HEK293 (cell line): Measurements from ENCODE around the gene PDZD8.
A peak's percentile ranks its signal among the peaks of the same experiment; 100 is the strongest.

Experiments used
- CTCF ChIA-PET: fragments of 350-600 bp; formaldehyde crosslinking; extraction: SDS; loops from one replicate; lab custom pipeline; 2021; ENCODE audit warnings: antibody characterized with exemption; lab: Yijun Ruan, JAX
- POLR2A ChIA-PET: fragments of 300-600 bp; formaldehyde crosslinking; extraction: SDS; loops from one replicate; lab custom pipeline; 2020; ENCODE audit warnings: antibody characterized with exemption, inconsistent platforms; lab: Yijun Ruan, JAX
- H3K27ac ChIP-seq: fragments of 200-500 bp; sonication (Bioruptor generic); 2 replicates; pipeline ENCODE4 v1.5.1; 2014; ENCODE audit warnings: low read depth, low read length, control low read depth, inconsistent platforms; ENCODE audit errors: extremely low read depth
- H3K36me3 ChIP-seq, 2 experiments: fragments of 200-500 bp in 1 of 2; sonication (Bioruptor generic) in 1 of 2; 1 replicate in 1 of 2; 2 replicates in 1 of 2; pipeline ENCODE4 v1.5.1; 2014 to 2017; ENCODE audit warnings: inconsistent platforms in 2 of 2, low read length in 2 of 2; ENCODE audit not compliant: control insufficient read depth in 2 of 2, insufficient read depth in 1 of 2
- H3K4me1 ChIP-seq: fragments of 200-500 bp; sonication (Bioruptor generic); 2 replicates; pipeline ENCODE4 v1.5.1; 2014; ENCODE audit warnings: mild to moderate bottlenecking, low read length, inconsistent platforms; ENCODE audit not compliant: control insufficient read depth, insufficient read depth
- H3K4me3 ChIP-seq: 2 replicates; pipeline ENCODE4 v1.5.1; 2011; ENCODE audit warnings: low read depth, mild to moderate bottlenecking, control low read depth, low read length, moderate library complexity
- H3K9me3 ChIP-seq: fragments of 200-500 bp; sonication (Bioruptor generic); 2 replicates; pipeline ENCODE4 v1.5.1; 2014; ENCODE audit warnings: low read depth, low read length, inconsistent platforms; ENCODE audit not compliant: control insufficient read depth, insufficient read depth
- BCL11A ChIP-seq: fragments of 450-650 bp; formaldehyde crosslinking; IDR thresholded peaks from 2 replicates; pipeline ENCODE4 v1.5.1; 2016; ENCODE audit warnings: low read depth, missing biosample characterization, missing genetic modification characterization
- GLIS1 ChIP-seq: fragments of 450-650 bp; formaldehyde crosslinking; IDR thresholded peaks from 2 replicates; pipeline ENCODE4 v1.5.1; 2016; ENCODE audit warnings: missing biosample characterization, missing genetic modification characterization
- HOXA7 ChIP-seq: sonication (generic); formaldehyde crosslinking; IDR thresholded peaks from 2 replicates; pipeline ENCODE4 v1.8.1; 2022; ENCODE audit warnings: missing genetic modification reagents, borderline replicate concordance
- MEIS1 ChIP-seq: sonication (generic); formaldehyde crosslinking; IDR thresholded peaks from 2 replicates; pipeline ENCODE4 v1.8.1; 2022; ENCODE audit warnings: missing genetic modification reagents, mild to moderate bottlenecking, borderline replicate concordance
- PRDM10 ChIP-seq: fragments of 450-650 bp; formaldehyde crosslinking; IDR thresholded peaks from 2 replicates; pipeline ENCODE4 v1.5.1; 2016; ENCODE audit warnings: missing biosample characterization, missing genetic modification characterization
- SCRT1 ChIP-seq: fragments of 450-650 bp; formaldehyde crosslinking; IDR thresholded peaks from 2 replicates; pipeline ENCODE4 v1.5.1; 2016; ENCODE audit warnings: missing biosample characterization, missing genetic modification characterization, borderline replicate concordance
- ZBTB8A ChIP-seq: fragments of 450-650 bp; formaldehyde crosslinking; IDR thresholded peaks from 2 replicates; pipeline ENCODE4 v1.5.1; 2016; ENCODE audit warnings: missing biosample characterization, missing genetic modification characterization
- ZFP37 ChIP-seq: fragments of 450-650 bp; formaldehyde crosslinking; IDR thresholded peaks from 2 replicates; pipeline ENCODE4 v1.5.1; 2016; ENCODE audit warnings: missing biosample characterization, missing genetic modification characterization
- ZNF132 ChIP-seq: fragments of 450-650 bp; formaldehyde crosslinking; IDR thresholded peaks from 2 replicates; pipeline ENCODE4 v1.5.1; 2017; ENCODE audit warnings: missing biosample characterization, missing genetic modification characterization, borderline replicate concordance
- ZNF146 ChIP-seq: fragments of 450-650 bp; formaldehyde crosslinking; IDR thresholded peaks from 2 replicates; pipeline ENCODE4 v1.5.1; 2016; ENCODE audit warnings: missing biosample characterization, missing genetic modification characterization
- ZNF248 ChIP-seq: fragments of 450-650 bp; formaldehyde crosslinking; IDR thresholded peaks from 2 replicates; pipeline ENCODE4 v1.5.1; 2017; ENCODE audit warnings: missing biosample characterization, missing genetic modification characterization
- ZNF26 ChIP-seq: fragments of 450-650 bp; formaldehyde crosslinking; IDR thresholded peaks from 2 replicates; pipeline ENCODE4 v1.5.1; 2016; ENCODE audit warnings: missing biosample characterization, missing genetic modification characterization
- ZNF280C ChIP-seq: fragments of 450-650 bp; formaldehyde crosslinking; IDR thresholded peaks from 2 replicates; pipeline ENCODE4 v1.5.1; 2016; ENCODE audit warnings: missing biosample characterization, missing genetic modification characterization
- ZNF311 ChIP-seq: fragments of 450-650 bp; formaldehyde crosslinking; IDR thresholded peaks from 2 replicates; pipeline ENCODE4 v1.5.1; 2017; ENCODE audit warnings: missing biosample characterization, missing genetic modification characterization, borderline replicate concordance
- ZNF596 ChIP-seq: fragments of 450-650 bp; IDR thresholded peaks from 2 replicates; pipeline ENCODE4 v1.5.0; 2018; ENCODE audit warnings: missing biosample characterization, mild to moderate bottlenecking, missing genetic modification characterization, moderate library complexity
- ZNF660 ChIP-seq: fragments of 450-650 bp; IDR thresholded peaks from 2 replicates; pipeline ENCODE4 v1.5.1; 2018; ENCODE audit warnings: missing biosample characterization, mild to moderate bottlenecking, missing genetic modification characterization
- ZNF664 ChIP-seq: fragments of 450-650 bp; formaldehyde crosslinking; IDR thresholded peaks from 2 replicates; pipeline ENCODE4 v1.5.1; 2016; ENCODE audit warnings: missing biosample characterization, missing genetic modification characterization
- ZNF768 ChIP-seq: fragments of 450-650 bp; formaldehyde crosslinking; IDR thresholded peaks from 2 replicates; pipeline ENCODE4 v1.5.1; 2018; ENCODE audit warnings: missing biosample characterization, mild to moderate bottlenecking, missing genetic modification characterization
- ZNF837 ChIP-seq: fragments of 450-650 bp; formaldehyde crosslinking; IDR thresholded peaks from 2 replicates; pipeline ENCODE4 v1.5.1; 2016; ENCODE audit warnings: missing biosample characterization, missing genetic modification characterization

PDZD8 gene

DNA sequence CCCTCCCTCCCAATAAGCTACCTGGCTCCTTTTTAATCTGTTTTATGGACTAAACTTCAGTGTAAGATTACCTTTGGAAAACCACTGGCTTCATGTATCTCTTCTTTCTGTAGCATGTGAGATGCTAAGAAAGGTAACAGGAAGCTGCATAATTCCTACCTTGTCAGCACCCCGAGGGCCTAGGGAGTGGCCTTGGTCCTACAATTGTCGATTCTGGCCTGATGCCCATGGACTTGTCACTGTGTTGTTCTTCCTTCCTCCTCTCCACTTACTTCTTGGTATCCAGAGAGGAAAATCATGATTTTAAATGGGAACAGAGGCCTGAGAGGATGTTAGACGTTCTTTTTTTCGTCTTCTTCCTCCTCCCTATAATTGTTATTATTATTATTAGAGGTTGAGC is 42.9 kb upstream of the PDZD8 start:
- ChIA-PET POLR2A (interaction anchor here (1.0 kb wide), 1 partner anchor 9 kb away, joined by 4 read pairs; no protein-coding TSS in a partner anchor), CTCF (interaction anchor here (0.8 kb wide), 1 partner anchor 25 kb away, joined by 3 read pairs; no protein-coding TSS in a partner anchor)
- TF ChIP-seq ZNF664 (no peak), ZNF660 (tag by site-specific recombination) (no peak), ZNF26 (tag by site-specific recombination) (no peak), ZNF248 (no peak), HOXA7 (CRISPR knock-in tag) (no peak), ZNF132 (tag by site-specific recombination) (no peak), ZNF311 (tag by site-specific recombination) (no peak), ZNF596 (no peak), SCRT1 (tag by site-specific recombination) (no peak), ZNF146 (tag by site-specific recombination) (no peak), PRDM10 (tag by site-specific recombination) (no peak), MEIS1 (CRISPR knock-in tag) (no peak), BCL11A (tag by site-specific recombination) (no peak), ZNF768 (no peak), ZBTB8A (tag by site-specific recombination) (no peak), ZNF837 (no peak), ZFP37 (no peak)
- Histone ChIP-seq H3K9me3 (no peaks in the 10 kb centered on the region), H3K4me3 (no peak overlapping the region), H3K27ac (no peak overlapping the region), H3K36me3 (no peaks in the 10 kb centered on the region), H3K4me1 (peaks cover 5% of the 10 kb centered on the region; the same call in 1 of the 2 replicates)

GRCh38 chr10:117417196-117417595 is 42.0 kb upstream of the PDZD8 start:
- Histone ChIP-seq H3K9me3 (no peaks in the 10 kb centered on the region), H3K4me1 (peaks cover 5% of the 10 kb centered on the region; the same call in 1 of the 2 replicates), H3K27ac (no peak overlapping the region), H3K4me3 (no peak overlapping the region), H3K36me3 (no peaks in the 10 kb centered on the region)
- TF ChIP-seq GLIS1 (tag by site-specific recombination) (peak; percentile 1; the same call in 1 of the 2 replicates), ZNF280C (tag by site-specific recombination) (no peak)
- ChIA-PET POLR2A (no interaction called here), CTCF (interaction anchor here (0.8 kb wide), 1 partner anchor 26 kb away, joined by 3 read pairs; no protein-coding TSS in a partner anchor)
